Measurements from ENCODE around the gene DIPK1B.
A peak's percentile ranks its signal among the peaks of the same experiment; 100 is the strongest.

- TF ChIP-seq CTCF (IDR thresholded peaks at IDR 0.05) (peak in 1 of 7 experiments; percentile 10), POLR2A (IDR thresholded peaks at IDR 0.05) (no peak)
These were observed 14.4 kb upstream of the DIPK1B start for GRCh38 chr9:136697821-136698526.
